Esophagus muscularis mucosa (tissue), 4 donors: ENCODE data around the gene RNU1-3. TPM values are rescaled to one million over a fixed set of nuclear protein-coding genes. Genes with fewer than 3 reads are reported as not detected.
A peak's percentile ranks its signal among the peaks of the same experiment; 100 is the strongest.
"Not testable (repeated sequence)": the region's sequence is repeated elsewhere in the genome, so short reads cannot be mapped to it uniquely, and the experiment has no call there.

Experiments used
- DNase-seq: peaks from one replicate; pipeline ENCODE4 v3.0.0-alpha.2; 2017; ENCODE audit errors: extremely low spot score
- H3K27ac ChIP-seq, 4 donors: fragments of 200-600 bp; sonication (generic); replicated peaks in 1 of 4; 1 replicate in 3 of 4; 2 replicates in 1 of 4; pipeline ENCODE4 v1.5.1; 2016 to 2019; ENCODE audit warnings: mild to moderate bottlenecking in 1 of 4
- H3K27me3 ChIP-seq, 4 donors: fragments of 200-600 bp; sonication (generic); one replicate each; pipeline versions ENCODE4 v1.5.1 to v1.6.0; 2016 to 2019
- H3K36me3 ChIP-seq, 4 donors: fragments of 200-600 bp; sonication (generic); one replicate each; pipeline ENCODE4 v1.5.1; 2016 to 2019
- H3K4me1 ChIP-seq, 4 donors: fragments of 200-600 bp; sonication (generic); one replicate each; pipeline ENCODE4 v1.5.1; 2016 to 2019
- H3K4me3 ChIP-seq, 4 donors: fragments of 200-600 bp; sonication (generic); 1 replicate in 2 of 4; 2 replicates in 2 of 4; pipeline ENCODE4 v1.5.1; 2016 to 2019; ENCODE audit warnings: mild to moderate bottlenecking in 4 of 4, moderate library complexity in 1 of 4
- H3K9me3 ChIP-seq, 4 donors: fragments of 200-600 bp; sonication (generic); 1 replicate in 3 of 4; 2 replicates in 1 of 4; pipeline ENCODE4 v1.5.1; 2016 to 2019
- CTCF ChIP-seq, 3 experiments: fragments of 200-600 bp in 2 of 3; fragments of 450-650 bp in 1 of 3; sonication (generic) in 2 of 3; IDR thresholded peaks; one replicate each; pipeline ENCODE4 v1.5.1; 2017 to 2019; ENCODE audit warnings: antibody characterized with exemption in 3 of 3, mild to moderate bottlenecking in 2 of 3, moderate library complexity in 1 of 3
- WGBS: methylation state at CpG from one replicate; pipeline ENCODE4 v1.1.5; 2018; 5-methylcytosine and 5-hydroxymethylcytosine counted together
- intact Hi-C: fragments of 100-400 bp; cut with DNase I; formaldehyde crosslinking; loops from one replicate; pipeline ENCODE4 v1.15.1; 2023
- total RNA-seq, 4 donors: library from RNA; depleted of rRNA; stranded (reverse); fragments of >200 nt; gene quantifications; one replicate each; pipeline versions ENCODE4 v1.1.0 to v1.2.1, GENCODE V29; 2016

Gene RNU1-3
- total RNA-seq, 4 donors from 2014 or later: under 0.01 TPM; not detected in 2

GRCh38 chr1:16707130-16708093 lies 40.7 kb upstream of the RNU1-3 start:
- peak in 1 of 3 experiments; percentile 36 for TF ChIP-seq CTCF (IDR thresholded peaks at IDR 0.05)
- Histone ChIP-seq H3K27me3 (peaks cover 0 to 23% (median 9%) of the 10 kb centered on the region in 4 donors), H3K4me3 (peak overlapping the region; percentile 21 to 45 (median 38))
- H3K4me1 ChIP-seq, intact Hi-C loops, H3K36me3 ChIP-seq, H3K9me3 ChIP-seq, H3K27ac ChIP-seq: not testable (repeated sequence)
- WGBS: no CpG with 5 or more reads among the region's 99 CpGs
- DNase-seq: peak; percentile 53

DNA sequence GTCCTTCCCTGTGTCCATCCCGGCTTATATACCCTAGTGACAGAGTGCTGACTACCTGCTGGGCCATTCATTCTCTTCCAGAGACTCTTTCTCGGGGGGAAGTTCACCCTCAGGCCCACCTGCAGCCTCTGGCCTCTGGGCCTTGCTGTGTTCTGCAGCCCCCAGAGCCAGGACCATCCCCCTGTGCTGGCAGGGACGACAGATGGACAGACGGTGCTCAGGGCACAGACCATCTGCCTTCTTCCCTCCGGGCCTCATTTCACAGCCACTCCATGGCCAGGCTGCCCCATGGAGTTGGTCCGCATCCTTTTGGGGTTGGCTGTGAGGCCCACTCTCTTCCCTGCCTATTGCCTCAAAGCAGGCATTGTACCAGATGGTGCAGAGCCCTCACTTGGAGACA lies 39.6 kb upstream of the RNU1-3 start:
- H3K4me1 ChIP-seq, intact Hi-C loops, H3K27ac ChIP-seq, H3K36me3 ChIP-seq, H3K4me3 ChIP-seq, H3K9me3 ChIP-seq: not testable (repeated sequence)
- H3K27me3 ChIP-seq: peaks cover 0 to 26% (median 9%) of the 10 kb centered on the region in 4 donors
- peak; percentile 29 for DNase-seq
- 98% methylated on average over 5 of the region's 6 CpGs for WGBS

DNA sequence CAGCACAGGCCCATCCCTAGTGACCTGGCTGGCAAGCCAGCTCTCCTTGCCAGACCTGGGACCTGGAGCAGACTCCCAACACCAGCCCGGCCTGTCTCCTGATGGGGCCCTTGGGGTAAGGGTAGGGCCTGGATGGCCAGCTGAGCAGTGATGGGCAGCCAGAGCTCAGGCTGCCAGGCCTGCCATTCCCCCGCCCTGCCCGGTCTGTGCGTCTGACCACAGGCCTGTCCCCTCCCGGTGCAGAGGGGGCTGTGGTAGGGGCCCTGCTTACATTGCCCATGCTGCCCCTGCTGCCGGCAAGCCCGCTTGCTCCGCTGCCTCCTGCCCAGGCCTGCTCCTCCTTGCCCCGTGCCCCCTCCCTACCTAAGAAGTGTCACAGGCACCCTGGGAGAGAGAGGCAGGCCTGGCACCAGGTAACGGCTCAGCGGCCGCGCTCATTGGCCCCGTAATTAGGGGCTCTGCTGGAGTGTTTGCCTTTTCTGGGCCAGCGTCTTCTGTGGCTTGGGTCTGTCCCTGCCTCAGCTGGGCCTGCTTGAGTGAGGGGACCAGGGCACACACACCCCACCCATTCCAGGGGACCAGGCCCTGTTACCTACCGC lies 37.9 kb upstream of the RNU1-3 start:
- H3K36me3 ChIP-seq, H3K27ac ChIP-seq, H3K4me3 ChIP-seq, intact Hi-C loops, H3K4me1 ChIP-seq, DNase-seq, H3K9me3 ChIP-seq: not testable (repeated sequence)
- no CpG with 5 or more reads among the region's 16 CpGs for WGBS
- peaks cover 0 to 25% (median 9%) of the 10 kb centered on the region in 4 donors for H3K27me3 ChIP-seq

GRCh38 chr1:16704076-16704475 lies 37.3 kb upstream of the RNU1-3 start:
- intact Hi-C loops, H3K9me3 ChIP-seq, H3K36me3 ChIP-seq, H3K4me3 ChIP-seq, H3K27ac ChIP-seq: not testable (repeated sequence)
- Histone ChIP-seq H3K4me1 (peaks cover 0 to 14% (median 9%) of the 10 kb centered on the region in 4 donors), H3K27me3 (peaks cover 0 to 28% (median 9%) of the 10 kb centered on the region in 4 donors)
- WGBS: no CpG with 5 or more reads among the region's 13 CpGs
- DNase-seq: peak; percentile 12

DNA sequence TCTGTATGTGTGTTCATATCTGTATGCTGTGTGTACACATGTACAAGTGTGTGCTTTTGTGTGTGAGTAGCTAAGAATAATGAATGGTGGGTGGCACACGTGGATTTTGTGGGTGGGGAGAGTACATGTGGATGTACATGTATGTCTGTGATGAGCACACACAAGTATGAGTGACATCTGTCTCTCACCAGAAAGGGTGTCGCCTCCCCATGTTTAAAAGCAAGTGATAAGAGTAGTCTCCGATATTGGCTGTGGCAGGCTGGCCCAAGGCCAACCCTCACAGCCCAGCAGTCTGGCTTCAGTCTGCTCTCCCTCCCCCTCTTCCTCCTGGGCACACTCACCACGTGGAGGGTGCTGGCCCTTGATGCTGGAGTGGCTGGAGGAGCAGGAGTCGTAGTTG lies 36.9 kb upstream of the RNU1-3 start:
- Histone ChIP-seq H3K27me3 (peaks cover 0 to 28% (median 9%) of the 10 kb centered on the region in 4 donors), H3K4me1 (peaks cover 0 to 14% (median 9%) of the 10 kb centered on the region in 4 donors)
- H3K4me3 ChIP-seq, H3K36me3 ChIP-seq, DNase-seq, H3K9me3 ChIP-seq, intact Hi-C loops, H3K27ac ChIP-seq: not testable (repeated sequence)
- 50% methylated on average over 1 of the region's 5 CpGs for WGBS

GRCh38 chr1:16703141-16703540 lies 36.4 kb upstream of the RNU1-3 start:
- Histone ChIP-seq H3K4me1 (peaks cover 0 to 14% (median 9%) of the 10 kb centered on the region in 4 donors), H3K27me3 (peaks cover 0 to 31% (median 9%) of the 10 kb centered on the region in 4 donors)
- H3K9me3 ChIP-seq, H3K4me3 ChIP-seq, intact Hi-C loops, H3K36me3 ChIP-seq, DNase-seq, H3K27ac ChIP-seq: not testable (repeated sequence)
- 40% methylated on average over 1 of the region's 7 CpGs for WGBS

DNA sequence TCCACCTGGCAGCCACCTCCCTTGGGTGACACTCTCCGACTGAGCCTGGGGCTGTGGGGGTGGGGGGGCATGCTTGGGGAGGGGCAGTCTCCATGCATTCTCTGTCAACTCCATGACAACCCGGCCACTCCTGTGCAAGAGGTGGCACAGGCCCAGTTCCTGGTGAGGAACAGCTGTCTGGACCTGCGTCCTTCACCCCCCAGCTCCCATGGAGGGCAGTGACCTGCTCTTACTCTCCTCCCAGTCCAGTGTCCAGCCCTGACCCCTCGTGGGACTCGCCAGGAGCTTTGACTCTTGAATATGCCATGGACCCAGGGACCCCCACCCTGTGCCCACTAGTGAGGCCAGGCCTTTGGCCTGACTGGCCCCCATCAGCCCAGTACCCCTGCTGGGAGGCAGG lies 35.5 kb upstream of the RNU1-3 start:
- WGBS: no CpG with 5 or more reads among the region's 5 CpGs
- H3K36me3 ChIP-seq, intact Hi-C loops, H3K27ac ChIP-seq, H3K4me1 ChIP-seq, H3K4me3 ChIP-seq, H3K9me3 ChIP-seq, DNase-seq: not testable (repeated sequence)
- peaks cover 0 to 26% (median 1%) of the 10 kb centered on the region in 4 donors for H3K27me3 ChIP-seq

DNA sequence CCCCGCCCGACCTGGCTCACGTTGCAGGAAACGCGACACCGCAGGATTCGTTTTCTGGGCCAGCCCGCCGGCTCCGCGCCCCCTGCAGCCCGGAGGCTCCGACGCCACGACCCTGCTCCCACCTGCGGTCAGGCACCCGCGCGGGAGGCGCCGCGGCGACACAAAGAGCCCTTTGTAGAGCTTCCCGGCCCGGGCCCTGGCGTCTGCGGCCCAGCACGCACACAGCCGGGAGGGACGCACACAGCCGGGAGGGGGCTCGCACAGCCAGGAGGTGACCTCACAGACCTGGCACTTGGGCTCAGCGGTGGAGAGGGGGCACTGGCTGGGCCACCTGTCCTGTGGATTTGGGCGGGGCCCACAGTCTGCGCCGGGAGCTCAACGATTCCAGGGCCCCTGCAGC lies 34.4 kb upstream of the RNU1-3 start:
- intact Hi-C loops, H3K27ac ChIP-seq, DNase-seq, H3K4me3 ChIP-seq, H3K9me3 ChIP-seq, H3K4me1 ChIP-seq, H3K36me3 ChIP-seq: not testable (repeated sequence)
- H3K27me3 ChIP-seq: peaks cover 0 to 34% (median 5%) of the 10 kb centered on the region in 4 donors
- no CpG with 5 or more reads among the region's 37 CpGs for WGBS

- H3K4me3 ChIP-seq, DNase-seq, H3K36me3 ChIP-seq, intact Hi-C loops, H3K4me1 ChIP-seq, H3K27ac ChIP-seq, H3K9me3 ChIP-seq: not testable (repeated sequence)
- no CpG with 5 or more reads among the region's 57 CpGs for WGBS
- H3K27me3 ChIP-seq: peaks cover 0 to 37% (median 5%) of the 10 kb centered on the region in 4 donors
Measured at GRCh38 chr1:16700138-16700895, 33.6 kb upstream of the RNU1-3 start.

DNA sequence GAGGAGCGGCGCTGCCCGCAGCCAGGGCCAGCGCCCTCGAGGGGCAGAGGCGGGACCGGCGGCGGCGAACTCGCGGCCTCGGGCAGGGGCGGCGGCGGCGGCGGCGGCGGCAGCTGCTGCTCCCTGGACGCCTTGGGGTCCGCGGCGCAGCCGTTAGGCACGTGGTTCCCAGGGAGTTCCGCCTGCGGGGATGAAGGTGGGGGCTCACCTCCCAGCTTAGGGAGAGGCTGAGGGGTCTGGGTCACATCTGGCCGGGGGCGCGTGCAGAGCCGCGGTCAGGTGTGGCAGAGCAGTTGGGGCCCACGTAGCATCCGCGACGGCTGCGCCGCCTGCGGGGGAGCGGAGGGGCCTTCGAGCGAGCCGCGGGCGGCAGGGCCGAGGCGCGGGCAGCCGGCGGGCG lies 32.7 kb upstream of the RNU1-3 start:
- H3K36me3 ChIP-seq, H3K4me3 ChIP-seq, H3K9me3 ChIP-seq, intact Hi-C loops, H3K27ac ChIP-seq, H3K4me1 ChIP-seq: not testable (repeated sequence)
- WGBS: 0% methylated on average over 1 of the region's 52 CpGs
- H3K27me3 ChIP-seq: peaks cover 0 to 37% (median 5%) of the 10 kb centered on the region in 4 donors
- peak; percentile 24 for DNase-seq

DNA sequence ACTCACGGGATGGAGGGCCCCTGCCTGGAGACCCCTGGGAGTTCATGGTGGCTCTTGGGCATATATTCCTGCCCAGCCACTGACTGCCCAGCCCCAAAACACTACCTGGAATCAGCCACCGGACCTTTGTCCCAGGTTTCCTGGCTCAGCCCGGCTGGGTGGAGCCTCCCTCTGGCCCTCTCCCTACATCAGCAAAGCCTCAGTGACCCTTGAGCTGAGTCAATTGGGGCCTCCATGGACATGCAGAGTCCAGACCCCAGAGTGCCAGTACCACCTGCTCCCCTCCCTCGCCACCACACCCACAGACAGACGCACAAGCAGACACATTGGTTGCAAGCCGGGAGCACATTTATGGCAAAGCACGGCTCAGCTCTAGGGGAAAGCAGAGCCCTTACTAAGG lies 30.4 kb upstream of the RNU1-3 start:
- H3K9me3 ChIP-seq, intact Hi-C loops, DNase-seq, H3K4me1 ChIP-seq, H3K27ac ChIP-seq, H3K4me3 ChIP-seq, H3K36me3 ChIP-seq: not testable (repeated sequence)
- H3K27me3 ChIP-seq: peaks cover 0 to 37% (median 5%) of the 10 kb centered on the region in 4 donors
- 81% methylated on average over 2 of the region's 7 CpGs for whole genome bisulfite sequencing
